Left lung (tissue), 10 donors: ENCODE measurements around the gene FAM168A. TPM values are rescaled to one million over a fixed set of nuclear protein-coding genes. Genes with fewer than 3 reads are reported as not detected.
A peak's percentile ranks its signal among the peaks of the same experiment; 100 is the strongest.

ENCODE experiments used
- ATAC-seq: fragments of 200-7000 bp; cut with Tn5 transposase; one replicate; pipeline ENCODE4 v1.9.1; 2020; ENCODE audit warnings: moderate library complexity
- DNase-seq, 4 donors: peaks; one replicate each; pipeline ENCODE4 v3.0.0-alpha.2; 2013 to 2020
- H3K27ac ChIP-seq, 2 donors: fragments of 200-600 bp; sonication (generic) in 1 of 2; one replicate each; pipeline versions ENCODE4 v1.5.0 to v1.8.0; 2020 to 2021
- H3K27me3 ChIP-seq, 2 donors: fragments of 200-600 bp; sonication (generic) in 1 of 2; one replicate each; pipeline versions ENCODE4 v1.5.0 to v1.8.0; 2020 to 2021
- H3K36me3 ChIP-seq, 2 donors: fragments of 200-600 bp; sonication (generic) in 1 of 2; one replicate each; pipeline versions ENCODE4 v1.5.0 to v1.8.0; 2020 to 2021
- H3K4me1 ChIP-seq, 2 donors: fragments of 200-600 bp; one replicate each; pipeline ENCODE4 v1.8.0; 2021
- H3K4me3 ChIP-seq, 2 donors: fragments of 200-600 bp; sonication (generic) in 1 of 2; one replicate each; pipeline versions ENCODE4 v1.5.0 to v1.8.0; 2020 to 2021; ENCODE audit warnings: mild to moderate bottlenecking in 1 of 2
- H3K9me3 ChIP-seq, 2 donors: fragments of 200-600 bp; sonication (generic) in 1 of 2; one replicate each; pipeline versions ENCODE4 v1.5.0 to v1.8.0; 2020 to 2021
- CTCF ChIP-seq, 2 donors: fragments of 200-600 bp; sonication (generic) in 1 of 2; IDR thresholded peaks; one replicate each; pipeline versions ENCODE4 v1.5.0 to v1.8.0; 2021; ENCODE audit warnings: antibody characterized with exemption in 2 of 2
- intact Hi-C, 2 donors: fragments of 100-400 bp; cut with DNase I; formaldehyde crosslinking; loops; one replicate each; pipeline versions ENCODE4 v1.11.2 to v1.14.2; 2022
- polyA plus RNA-seq, 6 donors: library from polyadenylated mRNA; unstranded; fragments of 120-200 nt; gene quantifications; one replicate each; pipeline ENCODE4 v1.2.1, GENCODE V29; 2013; ENCODE audit not compliant: insufficient read length in 6 of 6
- total RNA-seq, 2 donors: library from RNA; stranded (reverse); fragmentation: NEBNext Ultra II Directional; extraction: Animal tissue kit (Norgen Biotek cat#: 25700); gene quantifications; one replicate each; pipeline ENCODE4 v1.2.1, GENCODE V29; 2021
- donor health status: DM: no; HTN: yes; CAD: no.
- donor health status: DM: no; HTN: no; CAD: no.

The FAM168A gene
- total and polyA plus RNA-seq, 8 donors = 28.2 to 43.9 (median 41.6) TPM

- ATAC-seq (no peak), DNase-seq (no peak)
- no peaks in the 10 kb centered on the region for H3K9me3 ChIP-seq
- H3K27ac ChIP-seq = no peak overlapping the region
- intact Hi-C loops = no loop called here
- no peaks in the 10 kb centered on the region for H3K27me3 ChIP-seq
- H3K4me3 ChIP-seq = no peak overlapping the region
- H3K36me3 ChIP-seq = no peaks in the 10 kb centered on the region
- H3K4me1 ChIP-seq = peaks cover 0 to 53% of the 10 kb centered on the region in 2 donors
- TF ChIP-seq CTCF (IDR thresholded peaks at IDR 0.05) = no peak
Observed at GRCh38 chr11:73465023-73465675, 132.8 kb downstream of the FAM168A start.

- Histone ChIP-seq H3K4me1 (peaks cover 0 to 52% of the 10 kb centered on the region in 2 donors), H3K9me3 (no peaks in the 10 kb centered on the region), H3K27me3 (no peaks in the 10 kb centered on the region), H3K36me3 (no peaks in the 10 kb centered on the region), H3K27ac (no peak overlapping the region), H3K4me3 (no peak overlapping the region)
- DNase-seq = peak in 1 of 4 donors; percentile 32
- peak; percentile 84 for ATAC-seq
- no peak for TF ChIP-seq CTCF (IDR thresholded peaks at IDR 0.05)
- intact Hi-C loops = no loop called here
Observed at GRCh38 chr11:73464347-73464746, 133.6 kb downstream of the FAM168A start.

- no peaks in the 10 kb centered on the region for H3K9me3 ChIP-seq
- DNase-seq = no peak
- no peak for TF ChIP-seq CTCF (IDR thresholded peaks at IDR 0.05)
Observed at GRCh38 chr11:73463359-73463758, 134.6 kb downstream of the FAM168A start.

GRCh38 chr11:73461964-73462363 is 135.9 kb downstream of the FAM168A start:
- H3K4me3 ChIP-seq = no peak overlapping the region
- peaks cover 0 to 38% of the 10 kb centered on the region in 2 donors for H3K4me1 ChIP-seq
- DNase-seq (no peak), ATAC-seq (peak; percentile 20)
- intact Hi-C loops = no loop called here
- no peaks in the 10 kb centered on the region for H3K9me3 ChIP-seq
- no peaks in the 10 kb centered on the region for H3K27me3 ChIP-seq
- H3K36me3 ChIP-seq = no peaks in the 10 kb centered on the region
- TF ChIP-seq CTCF (IDR thresholded peaks at IDR 0.05) = no peak
- peak overlapping the region in 1 of 2 donors; percentile 64 for H3K27ac ChIP-seq

More at GRCh38 chr11:73463359-73463758, 134.6 kb downstream of the FAM168A start:
- Histone ChIP-seq H3K4me1 (peaks cover 0 to 47% of the 10 kb centered on the region in 2 donors), H3K27ac (no peak overlapping the region), H3K4me3 (no peak overlapping the region), H3K27me3 (no peaks in the 10 kb centered on the region), H3K36me3 (no peaks in the 10 kb centered on the region)
- intact Hi-C loops = no loop called here
- no peak for ATAC-seq

- Histone ChIP-seq H3K36me3 (no peaks in the 10 kb centered on the region), H3K9me3 (no peaks in the 10 kb centered on the region), H3K4me1 (peaks cover 0 to 35% of the 10 kb centered on the region in 2 donors), H3K4me3 (no peak overlapping the region), H3K27ac (peak overlapping the region in 1 of 2 donors; percentile 64), H3K27me3 (no peaks in the 10 kb centered on the region)
- intact Hi-C loops = no loop called here
- DNase-seq (no peak), ATAC-seq (no peak)
- no peak for TF ChIP-seq CTCF (IDR thresholded peaks at IDR 0.05)
Observed at GRCh38 chr11:73461335-73461840, 136.5 kb downstream of the FAM168A start.
